ENCODE measurements around the gene ADAMTSL1. TPM values are rescaled to one million over a fixed set of nuclear protein-coding genes. Genes with fewer than 3 reads are reported as not detected.

The ADAMTSL1 gene
- total RNA-seq, 4 donors from 2014 or later, result 2.0 to 7.3 (median 3.7) TPM

DNA sequence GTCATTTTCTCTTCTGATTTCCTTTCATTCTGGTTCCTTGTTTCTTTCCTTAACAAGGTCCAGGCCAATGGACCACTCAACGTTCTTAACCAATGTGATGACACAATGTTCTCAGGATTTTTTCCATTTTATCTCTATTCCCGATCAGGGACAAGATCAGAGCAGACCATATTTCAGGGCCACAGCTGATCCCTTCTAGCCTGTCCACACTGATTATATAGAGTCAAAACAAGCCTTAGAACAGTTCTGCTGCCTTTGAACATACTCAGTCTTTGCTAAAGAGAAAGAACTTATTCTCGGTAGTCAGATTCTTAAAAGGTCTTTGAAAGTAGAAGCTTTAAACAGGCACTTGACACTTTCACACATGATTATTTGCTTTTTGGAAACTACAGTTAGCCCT, 188.4 kb downstream of the ADAMTSL1 start:
- no peak for DNase-seq (ENCODE audit: low spot score)
- no peak for ATAC-seq (ENCODE audit: low FRiP score)
- TF ChIP-seq CTCF (IDR thresholded peaks at IDR 0.05), result no peak

DNA sequence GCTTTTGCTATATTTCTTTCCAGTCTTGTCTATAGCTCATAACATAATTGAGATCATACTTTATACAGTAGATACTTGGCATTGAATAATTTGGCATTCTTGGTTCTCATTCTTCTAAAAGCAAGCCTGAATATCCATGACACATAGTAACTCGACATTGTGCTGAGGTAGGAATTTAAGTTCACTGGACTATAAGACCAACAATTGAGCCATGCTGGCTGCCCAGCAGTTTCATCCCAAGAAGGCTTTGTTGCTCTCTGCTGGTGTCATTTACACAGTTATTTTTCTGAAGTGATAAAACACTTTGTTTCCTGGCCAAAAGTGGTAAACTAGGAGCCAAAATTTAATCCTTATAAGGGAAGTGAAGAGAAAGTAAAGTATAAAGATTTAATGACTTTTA, 192.0 kb downstream of the ADAMTSL1 start:
- TF ChIP-seq CTCF (IDR thresholded peaks at IDR 0.05), result no peak
- no peak for DNase-seq (ENCODE audit: low spot score)
- ATAC-seq (ENCODE audit: low FRiP score), result no peak

DNA sequence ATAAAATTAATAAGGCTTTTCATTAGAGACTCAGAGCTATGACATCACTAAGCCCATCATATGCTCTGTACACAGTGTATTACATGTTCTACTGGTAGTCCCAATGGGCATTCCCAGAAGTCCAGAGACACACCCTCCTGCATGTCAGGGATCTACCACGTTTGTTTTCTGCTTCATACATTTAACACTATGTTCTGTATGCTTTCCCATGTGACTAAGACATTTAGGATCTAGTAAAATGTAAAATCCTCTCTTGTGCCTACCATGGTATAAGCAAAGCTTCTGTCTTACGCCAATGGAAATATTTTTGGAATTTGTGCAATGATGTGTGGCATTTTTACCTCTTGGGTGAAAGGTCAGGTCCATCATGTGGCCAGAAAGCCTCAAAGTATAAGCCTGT, 192.4 kb downstream of the ADAMTSL1 start:
- DNase-seq (ENCODE audit: low spot score) (no peak), ATAC-seq (ENCODE audit: low FRiP score) (peak; percentile 48)
- no peak for TF ChIP-seq CTCF (IDR thresholded peaks at IDR 0.05)

- DNase-seq (ENCODE audit: low spot score) (no peak), ATAC-seq (ENCODE audit: low FRiP score) (no peak)
- TF ChIP-seq CTCF (IDR thresholded peaks at IDR 0.05), result no peak
These were observed 193.2 kb downstream of the ADAMTSL1 start for GRCh38 chr9:18666986-18667772.

- DNase-seq (ENCODE audit: low spot score) (no peak), ATAC-seq (ENCODE audit: low FRiP score) (no peak)
- no peak for TF ChIP-seq CTCF (IDR thresholded peaks at IDR 0.05)
These were observed 195.0 kb downstream of the ADAMTSL1 start for GRCh38 chr9:18668944-18669343.

GRCh38 chr9:18672706-18673105, 198.8 kb downstream of the ADAMTSL1 start:
- TF ChIP-seq CTCF (IDR thresholded peaks at IDR 0.05), result no peak
- DNase-seq (ENCODE audit: low spot score) (no peak), ATAC-seq (ENCODE audit: low FRiP score) (no peak)

GRCh38 chr9:18673179-18673578, 199.2 kb downstream of the ADAMTSL1 start:
- ATAC-seq (ENCODE audit: low FRiP score) (no peak), DNase-seq (ENCODE audit: low spot score) (no peak)
- TF ChIP-seq CTCF (IDR thresholded peaks at IDR 0.05), result no peak

Data from omental fat pad (tissue), 4 donors.